SJSA1 (cell line): Measurements from ENCODE around the gene CLEC2L. TPM values are rescaled to one million over a fixed set of nuclear protein-coding genes. Genes with fewer than 3 reads are reported as not detected.

Source experiments
- DNase-seq, 2 experiments: peaks; one replicate each; pipeline ENCODE4 v3.0.0-alpha.2; 2015 to 2020; ENCODE audit warnings: low spot score in 2 of 2, low read depth in 1 of 2
- H3K27ac ChIP-seq: fragments of 250-450 bp; sonication (Bioruptor Pico); 2 replicates; pipeline ENCODE4 v1.5.1; 2020; ENCODE audit warnings: mild to moderate bottlenecking, moderate library complexity
- H3K27me3 ChIP-seq: fragments of 250-450 bp; sonication (Bioruptor Pico); replicated peaks from 2 replicates; pipeline ENCODE4 v1.5.1; 2020; ENCODE audit warnings: mild to moderate bottlenecking, moderate library complexity
- H3K36me3 ChIP-seq: fragments of 250-450 bp; sonication (Bioruptor Pico); 2 replicates; pipeline ENCODE4 v1.5.1; 2020; ENCODE audit warnings: mild to moderate bottlenecking
- H3K4me1 ChIP-seq: fragments of 250-450 bp; sonication (Bioruptor Pico); replicated peaks from 2 replicates; pipeline ENCODE4 v1.6.1; 2021; ENCODE audit warnings: mild to moderate bottlenecking
- H3K4me3 ChIP-seq: fragments of 250-450 bp; sonication (Bioruptor Pico); 2 replicates; pipeline ENCODE4 v1.5.1; 2020; ENCODE audit warnings: mild to moderate bottlenecking
- H3K9me3 ChIP-seq: fragments of 250-450 bp; sonication (Bioruptor Pico); replicated peaks from 2 replicates; pipeline ENCODE4 v1.5.1; 2020; ENCODE audit warnings: mild to moderate bottlenecking
- total RNA-seq: library from RNA; depleted of rRNA; stranded (reverse); fragments of >200 nt; shearing (Covaris generic); gene quantifications from 2 replicates; pipeline ENCODE4 v1.2.3, GENCODE V29; 2014

Gene CLEC2L
- total RNA-seq, 1 experiment from 2014 or later = not detected

DNA sequence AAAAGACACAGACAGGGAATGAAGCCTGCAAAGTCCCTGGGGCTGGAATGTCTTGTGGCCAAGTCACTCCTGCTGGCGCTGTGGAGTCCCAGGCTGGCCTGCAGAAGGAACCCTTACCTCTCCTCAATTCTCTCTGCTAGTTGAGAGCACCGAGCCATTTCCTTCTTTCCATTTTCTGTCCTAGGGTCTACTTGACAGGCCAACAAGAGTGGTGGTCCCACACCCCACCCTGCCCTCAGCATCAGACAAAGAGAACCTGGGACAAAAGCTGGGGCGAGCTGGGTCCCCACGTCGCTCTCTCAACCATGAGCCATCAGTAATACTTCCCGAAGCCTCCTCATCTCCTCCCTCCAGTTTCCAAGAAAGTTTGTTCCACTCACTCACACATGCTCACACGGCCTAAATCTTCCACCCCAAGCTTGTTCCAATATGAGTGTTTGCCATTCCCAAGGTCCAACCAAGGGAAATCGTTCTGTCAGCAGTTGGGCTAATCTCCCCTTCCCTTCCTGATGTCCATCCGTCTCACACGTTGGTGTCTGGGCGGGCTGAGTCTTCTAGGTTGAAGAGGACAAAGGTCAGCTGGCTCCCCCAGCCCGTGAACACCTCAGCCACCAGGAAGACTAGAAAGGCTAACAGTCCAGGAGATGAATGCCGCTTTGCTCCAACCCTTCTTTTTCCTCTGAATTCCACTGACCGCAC, 44.3 kb downstream of the CLEC2L start:
- no peak for DNase-seq
- H3K36me3 ChIP-seq = peaks cover 3% of the 10 kb centered on the region; the same call in 1 of the 2 replicates
- H3K4me3 ChIP-seq = no peak overlapping the region
- no peak overlapping the region for H3K27ac ChIP-seq
- no peaks in the 10 kb centered on the region for H3K4me1 ChIP-seq
- H3K9me3 ChIP-seq = no peaks in the 10 kb centered on the region
- no peaks in the 10 kb centered on the region for H3K27me3 ChIP-seq

DNA sequence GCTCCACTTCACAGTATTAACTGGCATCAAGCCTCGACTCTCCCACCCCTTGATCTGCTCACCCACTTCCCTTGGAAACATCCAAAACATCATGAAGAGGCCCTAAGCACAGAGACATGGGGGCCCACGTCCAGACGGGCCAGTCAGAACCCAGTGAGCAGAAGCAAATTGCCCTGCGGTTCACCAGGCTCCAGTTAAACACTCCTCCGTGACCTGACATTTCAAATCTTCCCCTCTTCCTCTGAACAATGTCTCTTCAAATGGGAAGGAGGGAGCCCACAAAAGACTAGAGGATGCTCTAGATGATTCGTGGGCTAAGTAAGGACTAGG, 44.8 kb downstream of the CLEC2L start:
- H3K36me3 ChIP-seq = peaks cover 8% of the 10 kb centered on the region
- H3K27ac ChIP-seq = no peak overlapping the region
- H3K4me1 ChIP-seq = no peaks in the 10 kb centered on the region
- no peak overlapping the region for H3K4me3 ChIP-seq
- no peaks in the 10 kb centered on the region for H3K27me3 ChIP-seq
- no peak for DNase-seq
- H3K9me3 ChIP-seq = no peaks in the 10 kb centered on the region

DNA sequence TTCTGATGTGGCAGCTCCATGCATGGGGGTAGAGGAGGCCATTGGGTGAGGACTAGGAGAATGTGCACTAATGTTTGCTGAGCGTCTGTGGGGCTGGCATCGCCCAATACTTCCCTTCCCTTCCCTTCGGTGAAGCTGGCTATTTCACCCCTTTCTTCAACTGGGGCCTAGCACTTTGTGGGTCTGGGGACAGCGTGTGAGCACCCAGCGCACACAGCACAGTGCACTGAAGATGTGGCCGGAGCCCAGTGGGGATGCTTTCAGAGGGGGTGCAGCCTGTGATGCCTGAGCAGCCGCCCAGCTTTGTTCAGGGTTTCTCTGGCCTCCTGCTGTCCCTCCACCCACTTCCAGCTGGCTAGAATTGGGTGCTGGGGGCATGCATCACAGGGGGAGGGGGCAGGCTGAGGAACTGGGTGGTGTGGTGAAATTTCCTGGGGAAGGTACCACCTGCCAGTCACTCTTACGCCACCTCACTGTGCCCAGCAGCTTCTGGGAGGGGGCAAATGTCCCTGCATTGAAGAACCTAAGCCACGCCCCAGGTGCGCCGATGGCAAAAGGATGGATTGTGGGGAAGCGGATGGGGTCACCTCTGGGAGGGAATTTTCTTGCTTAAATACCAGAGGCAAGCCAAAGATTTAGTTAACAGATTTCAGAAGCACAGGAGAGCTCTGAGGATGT, 45.5 kb downstream of the CLEC2L start:
- H3K36me3 ChIP-seq = peaks cover 8% of the 10 kb centered on the region
- no peak for DNase-seq
- no peak overlapping the region for H3K27ac ChIP-seq
- no peaks in the 10 kb centered on the region for H3K27me3 ChIP-seq
- H3K4me3 ChIP-seq = no peak overlapping the region
- H3K4me1 ChIP-seq = no peaks in the 10 kb centered on the region
- no peaks in the 10 kb centered on the region for H3K9me3 ChIP-seq

DNA sequence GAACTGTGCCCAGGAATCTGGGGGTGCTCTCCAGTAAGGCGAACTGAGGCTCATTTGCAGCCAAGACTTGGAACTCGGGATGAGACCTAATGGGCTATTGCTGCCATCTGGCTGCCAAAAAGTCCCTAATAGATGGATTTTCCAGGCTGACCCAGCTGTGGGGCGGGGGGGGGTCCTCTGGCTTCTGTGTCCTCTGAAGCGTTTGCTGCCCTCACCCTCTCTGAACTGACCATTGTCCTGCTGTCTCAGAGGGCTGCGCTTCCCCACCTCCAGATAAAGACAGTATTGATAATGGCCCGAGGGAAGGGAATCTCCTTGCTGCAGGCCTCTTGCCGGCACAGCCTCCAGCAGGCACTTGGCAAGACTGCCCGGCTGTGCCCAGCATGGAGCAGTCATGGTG, 46.6 kb downstream of the CLEC2L start:
- no peaks in the 10 kb centered on the region for H3K9me3 ChIP-seq
- DNase-seq = no peak
- H3K4me3 ChIP-seq = no peak overlapping the region
- no peaks in the 10 kb centered on the region for H3K27me3 ChIP-seq
- H3K27ac ChIP-seq = no peak overlapping the region
- H3K4me1 ChIP-seq = no peaks in the 10 kb centered on the region
- H3K36me3 ChIP-seq = peaks cover 17% of the 10 kb centered on the region

DNA sequence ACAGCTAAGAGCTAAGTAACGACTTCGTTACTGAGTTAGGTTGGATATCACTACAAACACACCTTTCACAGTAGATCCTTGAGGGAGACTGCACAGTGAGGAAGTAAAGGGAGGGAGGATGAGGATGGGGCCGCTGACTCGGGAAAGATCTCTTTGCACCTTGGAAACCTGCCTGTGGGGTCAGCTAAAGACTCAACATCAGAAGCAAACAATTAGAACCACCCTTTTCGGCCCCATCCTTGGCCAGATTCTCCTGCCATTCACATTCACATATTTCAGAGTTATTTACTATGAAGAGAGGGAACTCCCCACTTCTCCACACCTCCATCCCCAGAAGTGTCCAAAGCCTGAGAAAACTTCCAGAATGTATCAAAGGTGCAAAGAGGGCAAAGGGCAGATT, 47.1 kb downstream of the CLEC2L start:
- Histone ChIP-seq H3K36me3 (peaks cover 22% of the 10 kb centered on the region), H3K4me3 (no peak overlapping the region), H3K27me3 (no peaks in the 10 kb centered on the region), H3K9me3 (no peaks in the 10 kb centered on the region), H3K27ac (no peak overlapping the region), H3K4me1 (no peaks in the 10 kb centered on the region)
- DNase-seq = no peak

DNA sequence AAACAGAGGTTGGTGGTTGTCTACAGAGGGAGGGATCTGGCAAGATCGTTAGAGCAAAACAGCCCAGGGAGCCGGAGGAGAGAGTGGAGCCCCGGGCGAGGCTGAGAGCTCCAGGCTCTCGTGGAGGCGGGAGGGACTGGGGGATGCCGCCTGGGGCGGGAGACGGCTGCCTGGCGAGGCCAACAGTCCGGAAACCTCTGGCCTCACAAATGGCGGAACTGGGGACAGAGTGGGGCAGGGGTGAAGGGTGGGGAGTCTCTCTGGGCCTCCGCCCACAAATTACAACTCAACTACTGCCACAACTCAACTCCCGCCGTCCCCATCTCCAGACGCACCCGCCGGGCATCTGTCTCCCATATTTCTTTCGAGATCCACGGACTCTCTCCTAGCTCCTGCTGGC, 47.7 kb downstream of the CLEC2L start:
- no peak for DNase-seq
- H3K27ac ChIP-seq = no peak overlapping the region
- peaks cover 25% of the 10 kb centered on the region for H3K36me3 ChIP-seq
- no peaks in the 10 kb centered on the region for H3K4me1 ChIP-seq
- H3K9me3 ChIP-seq = no peaks in the 10 kb centered on the region
- no peaks in the 10 kb centered on the region for H3K27me3 ChIP-seq
- H3K4me3 ChIP-seq = no peak overlapping the region

DNA sequence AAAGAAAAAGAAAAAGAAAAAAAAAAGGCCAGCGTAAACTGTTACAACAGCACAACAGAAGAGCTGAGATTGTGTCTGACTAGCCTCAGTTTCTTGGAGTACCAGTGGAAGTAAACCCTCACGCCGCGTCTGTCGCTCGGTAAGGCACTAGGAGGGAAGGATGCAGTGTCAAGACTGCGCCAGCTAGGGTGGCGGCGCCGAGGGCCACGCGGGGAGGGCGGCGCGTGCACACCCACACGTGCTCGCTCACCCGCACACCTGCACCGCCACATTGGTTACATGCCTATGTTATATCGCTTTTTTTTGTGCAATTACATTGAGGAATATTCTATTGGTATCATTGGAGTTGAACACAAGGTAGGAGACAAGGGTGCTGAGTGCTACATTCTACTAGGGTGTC, 48.2 kb downstream of the CLEC2L start:
- Histone ChIP-seq H3K27ac (no peak overlapping the region), H3K4me1 (no peaks in the 10 kb centered on the region), H3K9me3 (no peaks in the 10 kb centered on the region), H3K36me3 (peaks cover 25% of the 10 kb centered on the region), H3K4me3 (no peak overlapping the region), H3K27me3 (no peaks in the 10 kb centered on the region)
- DNase-seq = no peak

DNA sequence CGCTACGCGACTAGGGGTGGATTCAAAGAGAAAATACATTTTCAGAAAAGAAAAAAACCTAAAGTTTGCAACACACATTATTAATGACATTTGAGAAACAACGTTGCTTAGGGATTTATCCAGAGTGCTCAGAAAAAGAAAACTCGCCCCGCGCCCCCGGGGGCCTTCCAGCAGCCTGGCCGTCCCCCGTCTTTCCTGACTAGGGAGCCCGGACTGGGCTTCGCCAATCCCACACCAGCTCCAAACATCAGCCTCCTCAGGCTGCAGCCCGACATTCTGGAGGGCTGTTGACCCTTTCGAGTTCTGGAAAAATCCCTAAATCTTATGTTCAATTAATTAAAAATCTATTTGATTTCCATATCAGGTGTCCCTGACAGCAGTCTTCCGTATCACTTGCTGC, 48.6 kb downstream of the CLEC2L start:
- H3K4me3 ChIP-seq = no peak overlapping the region
- no peaks in the 10 kb centered on the region for H3K9me3 ChIP-seq
- H3K4me1 ChIP-seq = no peaks in the 10 kb centered on the region
- H3K27ac ChIP-seq = no peak overlapping the region
- H3K36me3 ChIP-seq = peaks cover 25% of the 10 kb centered on the region
- DNase-seq = no peak
- H3K27me3 ChIP-seq = no peaks in the 10 kb centered on the region

DNA sequence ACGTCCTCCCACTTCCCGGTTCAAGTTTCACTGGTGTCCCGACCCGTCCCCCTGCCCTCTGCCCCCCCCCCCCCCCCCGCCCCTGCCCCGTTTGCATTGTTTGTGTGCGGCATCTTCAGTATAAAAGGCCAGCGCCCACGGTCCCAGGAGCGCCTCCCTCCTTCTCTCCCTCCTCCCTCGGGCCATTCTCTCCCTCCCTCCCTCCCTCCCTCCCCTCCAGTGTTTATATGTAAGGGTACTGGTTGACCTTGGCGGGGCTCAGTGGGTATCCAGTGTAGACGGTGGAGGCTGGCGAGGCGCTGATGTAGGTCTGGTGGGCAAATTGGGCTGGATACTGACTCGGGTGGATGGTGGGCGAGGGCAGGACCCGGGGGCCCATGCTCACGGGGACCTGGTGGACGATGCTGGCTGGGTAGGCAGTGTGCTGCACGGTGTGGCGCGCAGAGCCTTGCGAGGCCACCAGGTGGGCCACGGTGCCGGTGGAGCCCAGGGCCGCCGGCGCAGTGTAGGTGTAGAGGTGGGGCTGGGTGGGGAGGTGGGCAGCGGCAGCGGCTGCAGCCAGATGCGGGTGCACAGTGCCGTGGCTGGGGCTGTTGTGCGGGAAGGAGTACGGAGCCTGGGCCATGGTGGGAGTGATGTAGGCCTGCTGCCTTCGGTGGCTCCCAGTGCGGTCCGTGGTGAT, 49.4 kb downstream of the CLEC2L start:
- no peaks in the 10 kb centered on the region for H3K4me1 ChIP-seq
- H3K27ac ChIP-seq = no peak overlapping the region
- peaks cover 25% of the 10 kb centered on the region for H3K36me3 ChIP-seq
- DNase-seq = peak in 1 of 2 experiments; percentile 37
- no peaks in the 10 kb centered on the region for H3K27me3 ChIP-seq
- H3K9me3 ChIP-seq = no peaks in the 10 kb centered on the region
- H3K4me3 ChIP-seq = no peak overlapping the region

DNA sequence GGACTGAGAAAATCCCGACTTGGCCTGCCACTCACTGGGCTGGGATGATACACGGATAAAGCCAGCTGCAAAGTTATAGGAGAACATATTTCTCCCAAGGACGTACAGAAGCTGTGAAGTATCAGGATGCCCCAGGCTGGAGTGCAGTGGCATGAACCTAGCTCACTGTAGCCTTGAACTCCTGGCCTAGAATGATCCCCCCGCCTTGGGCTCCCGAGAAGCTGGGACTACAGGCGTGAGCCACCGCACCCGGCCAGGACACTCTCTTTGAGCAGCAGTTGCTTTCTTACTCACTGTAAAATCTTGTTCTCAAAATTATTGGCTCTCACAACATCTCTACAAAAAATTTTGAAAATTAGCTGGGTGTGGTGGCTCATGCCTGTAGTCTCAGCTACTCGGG, 50.4 kb downstream of the CLEC2L start:
- H3K4me1 ChIP-seq = no peaks in the 10 kb centered on the region
- H3K36me3 ChIP-seq = peaks cover 24% of the 10 kb centered on the region
- no peak overlapping the region for H3K27ac ChIP-seq
- DNase-seq = peak in 1 of 2 experiments; percentile 14
- no peak overlapping the region for H3K4me3 ChIP-seq
- no peaks in the 10 kb centered on the region for H3K27me3 ChIP-seq
- H3K9me3 ChIP-seq = no peaks in the 10 kb centered on the region

DNA sequence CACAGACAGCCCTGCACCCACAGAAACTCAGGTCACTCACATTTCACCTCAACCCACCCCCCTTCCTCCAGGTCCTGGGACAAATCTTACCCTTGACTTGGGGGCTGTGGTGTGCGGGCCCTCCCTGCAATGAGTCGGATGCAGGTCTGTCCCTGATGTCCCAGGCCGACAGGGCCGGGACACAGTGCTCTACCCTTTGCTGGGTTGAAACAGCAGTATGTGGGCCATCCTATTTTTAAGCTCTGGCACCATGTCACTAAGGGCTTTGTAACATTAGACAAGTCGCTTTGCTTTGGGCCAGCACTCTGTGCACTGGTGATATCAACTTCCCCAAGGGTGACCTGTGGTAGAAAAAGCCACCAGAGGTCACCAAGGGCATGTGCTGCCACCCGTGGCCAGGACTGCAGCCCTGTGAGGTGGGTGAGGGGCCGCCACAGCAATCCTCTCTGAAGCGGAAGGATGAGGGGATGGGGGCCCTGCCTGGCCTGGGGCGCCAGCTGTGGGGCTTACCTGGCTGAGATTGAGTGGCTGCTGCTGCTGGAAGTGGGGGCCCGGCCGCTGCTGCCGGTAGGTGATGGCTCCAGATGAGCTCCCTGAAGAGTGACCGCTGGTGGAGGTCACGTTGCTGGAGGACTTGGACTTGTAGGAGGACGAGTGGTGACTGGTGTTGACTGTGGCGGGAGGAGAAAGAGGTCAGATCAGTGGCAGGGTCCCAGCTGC, 51.3 kb downstream of the CLEC2L start:
- no peak overlapping the region for H3K4me3 ChIP-seq
- no peak for DNase-seq
- H3K27ac ChIP-seq = no peak overlapping the region
- H3K4me1 ChIP-seq = no peaks in the 10 kb centered on the region
- no peaks in the 10 kb centered on the region for H3K9me3 ChIP-seq
- H3K36me3 ChIP-seq = peaks cover 28% of the 10 kb centered on the region
- H3K27me3 ChIP-seq = no peaks in the 10 kb centered on the region

DNA sequence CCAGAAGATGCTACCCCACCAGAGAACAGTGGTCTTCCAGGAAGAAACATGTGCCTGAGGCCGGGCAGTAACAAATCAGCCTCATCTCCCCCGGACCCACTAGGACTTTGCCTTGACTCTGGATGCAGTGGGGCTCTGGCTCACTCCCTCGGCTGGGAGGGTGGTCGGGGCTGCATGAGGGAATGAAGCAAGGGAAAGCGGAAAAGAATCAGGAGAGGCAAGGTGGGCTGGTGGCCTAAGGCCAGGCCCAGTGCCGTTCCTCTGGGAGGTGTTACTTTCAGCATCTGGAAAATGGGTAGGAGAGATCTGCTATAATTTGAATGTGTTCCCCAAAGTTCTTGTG, 51.8 kb downstream of the CLEC2L start:
- no peaks in the 10 kb centered on the region for H3K9me3 ChIP-seq
- no peaks in the 10 kb centered on the region for H3K4me1 ChIP-seq
- H3K27ac ChIP-seq = no peak overlapping the region
- no peak for DNase-seq
- H3K4me3 ChIP-seq = no peak overlapping the region
- no peaks in the 10 kb centered on the region for H3K27me3 ChIP-seq
- H3K36me3 ChIP-seq = peaks cover 28% of the 10 kb centered on the region

DNA sequence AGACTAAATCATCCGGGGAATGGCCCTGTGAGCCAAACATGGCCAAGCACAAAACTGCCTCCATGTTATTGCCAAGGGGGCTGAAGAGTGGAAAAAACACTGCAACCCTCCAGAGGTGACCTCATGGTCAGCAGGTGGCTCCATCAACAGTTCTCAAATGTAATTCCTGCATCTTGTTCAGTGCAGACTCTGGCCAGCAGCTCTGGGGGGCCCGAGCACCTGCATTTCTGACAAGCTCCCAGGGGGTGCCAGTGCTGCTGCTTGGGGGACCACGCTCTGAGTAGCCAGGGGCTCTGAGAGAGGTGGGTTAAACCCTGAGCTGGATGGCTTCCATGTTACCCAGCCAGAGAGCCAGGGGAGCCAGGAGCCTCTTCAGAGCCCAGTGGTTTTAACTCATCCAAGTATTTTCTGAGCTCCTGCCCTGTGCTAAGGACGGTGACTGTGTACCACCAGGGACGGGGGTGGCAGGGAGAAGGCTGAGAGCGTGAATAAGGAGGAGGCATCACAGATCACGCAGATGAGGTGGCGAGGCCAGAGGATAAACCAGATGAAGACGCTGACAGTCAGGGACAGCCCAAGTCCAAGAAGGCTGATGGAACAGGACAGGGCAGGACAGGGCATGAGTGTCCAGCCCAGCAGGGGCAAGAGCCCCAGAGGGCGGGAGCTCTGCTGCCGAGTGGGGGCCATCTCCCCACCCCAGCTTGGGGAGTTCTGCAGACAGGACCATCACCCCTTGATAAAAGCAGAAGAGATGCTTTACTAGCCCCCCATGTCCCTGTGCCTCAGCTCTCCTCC, 52.9 kb downstream of the CLEC2L start:
- H3K27me3 ChIP-seq = no peaks in the 10 kb centered on the region
- H3K4me3 ChIP-seq = no peak overlapping the region
- H3K9me3 ChIP-seq = no peaks in the 10 kb centered on the region
- no peak overlapping the region for H3K27ac ChIP-seq
- peak in 1 of 2 experiments; percentile 17 for DNase-seq
- no peaks in the 10 kb centered on the region for H3K4me1 ChIP-seq
- H3K36me3 ChIP-seq = peaks cover 30% of the 10 kb centered on the region
